Panc1 (cell line): ENCODE data around the gene SRGAP3. TPM values are rescaled to one million over a fixed set of nuclear protein-coding genes. Genes with fewer than 3 reads are reported as not detected.

ENCODE experiments used
- ATAC-seq: fragments of 200-7000 bp; cut with Tn5 transposase; 2 replicates; pipeline ENCODE4 v1.9.1; 2020; ENCODE audit warnings: mild to moderate bottlenecking, moderate library complexity
- BruUV-seq: library from RNA; stranded (reverse); fragments of 400-500 nt; replicated peaks from 2 replicates; lab custom pipeline; 2021; lab: Mats Ljungman, UMichigan
- CTCF ChIA-PET: fragments of 300-600 bp; sonication (Branson Sonifier 250); formaldehyde crosslinking; loops from one replicate; lab custom pipeline; 2022; ENCODE audit warnings: antibody characterized with exemption; lab: Charles Lee
- POLR2A ChIA-PET: fragments of 300-600 bp; sonication (Branson Sonifier 250); formaldehyde crosslinking; loops from one replicate; lab custom pipeline; 2022; ENCODE audit warnings: antibody characterized with exemption; lab: Charles Lee
- DNase-seq: peaks from one replicate; pipeline ENCODE4 v3.0.0-alpha.2; 2010; ENCODE audit warnings: low read depth, low spot score
- H3K27ac ChIP-seq: 2 replicates; pipeline ENCODE4 v1.5.1; 2011; ENCODE audit warnings: mild to moderate bottlenecking, low read length, inconsistent platforms
- H3K27me3 ChIP-seq: fragments of 200-500 bp; sonication (Bioruptor generic); 2 replicates; pipeline ENCODE4 v1.6.0; 2014; ENCODE audit warnings: low read length, inconsistent platforms; ENCODE audit not compliant: control insufficient read depth, insufficient read depth
- H3K36me3 ChIP-seq: fragments of 200-500 bp; sonication (Bioruptor generic); 2 replicates; pipeline ENCODE4 v1.5.1; 2014; ENCODE audit warnings: inconsistent platforms, mild to moderate bottlenecking, low read length, moderate library complexity; ENCODE audit not compliant: control insufficient read depth, insufficient read depth
- H3K4me1 ChIP-seq: 2 replicates; pipeline ENCODE4 v1.5.1; 2011; ENCODE audit warnings: inconsistent platforms, mild to moderate bottlenecking, low read length, moderate library complexity; ENCODE audit not compliant: control insufficient read depth, insufficient read depth
- H3K4me3 ChIP-seq, 2 experiments: 2 replicates each; pipeline ENCODE4 v1.5.1; 2011 to 2012; ENCODE audit warnings: low read depth in 2 of 2, low read length in 2 of 2, mild to moderate bottlenecking in 2 of 2, inconsistent platforms in 1 of 2, moderate library complexity in 1 of 2
- H3K9me3 ChIP-seq: fragments of 200-500 bp; sonication (Bioruptor generic); 2 replicates; pipeline ENCODE4 v1.5.1; 2014; ENCODE audit warnings: low read depth, mild to moderate bottlenecking, inconsistent platforms, low read length, moderate library complexity; ENCODE audit not compliant: control insufficient read depth, insufficient read depth
- CTCF ChIP-seq: fragments of 450-650 bp; IDR thresholded peaks from 2 replicates; pipeline ENCODE4 v1.5.1; 2017; ENCODE audit warnings: mild to moderate bottlenecking
- POLR2AphosphoS5 ChIP-seq: IDR thresholded peaks from 2 replicates; pipeline ENCODE4 v1.6.1; 2012; ENCODE audit warnings: mild to moderate bottlenecking, low read depth, low read length, moderate library complexity
- SIN3A ChIP-seq: IDR thresholded peaks from 2 replicates; pipeline ENCODE4 v1.6.1; 2012; ENCODE audit warnings: low read depth, mild to moderate bottlenecking, low read length, moderate library complexity, borderline replicate concordance; ENCODE audit not compliant: insufficient read depth
- TCF7L2 ChIP-seq: IDR thresholded peaks from 2 replicates; pipeline ENCODE4 v1.6.1; 2011; ENCODE audit warnings: mild to moderate bottlenecking, low read depth, low read length, inconsistent platforms
- in situ Hi-C: cut with HindIII; loops from 2 replicates; pipeline ENCODE4 v1.10.0; 2016; ENCODE audit warnings: low sequenced_read_pairs, low pct_unique_long_range_greater_than_20kb
- intact Hi-C: fragments of 100-400 bp; cut with micrococcal nuclease; formaldehyde crosslinking; loops from one replicate; pipeline ENCODE4 v1.10.0; 2022; ENCODE audit not compliant: unreplicated experiment
- total RNA-seq: library from RNA; stranded (reverse); gene quantifications from one replicate; pipeline ENCODE4 v1.2.1, GENCODE V29; 2021; ENCODE audit not compliant: unreplicated experiment
- TF ChIP-seq, protein P1 (sequence below), 2 experiments: IDR thresholded peaks; 2 replicates each; pipeline ENCODE4 v1.6.1; 2011 to 2012; ENCODE audit warnings: low read depth in 2 of 2, control low read depth in 1 of 2, low read length in 1 of 2, mild to moderate bottlenecking in 1 of 2, moderate library complexity in 1 of 2; ENCODE audit not compliant: insufficient read depth in 1 of 2

Gene SRGAP3
- total RNA-seq, 1 experiment from 2014 or later: 0.82 TPM

- H3K4me3 ChIP-seq: no peak overlapping the region
- intact Hi-C loops: no loop called here
- no peaks in the 10 kb centered on the region for H3K4me1 ChIP-seq
- ATAC-seq (no peak), DNase-seq (no peak)
- H3K27ac ChIP-seq: no peak overlapping the region
- no peak for TF ChIP-seq TCF7L2
- no peak for TF ChIP-seq CTCF
- TF ChIP-seq POLR2AphosphoS5: no peak
- no peaks in the 10 kb centered on the region for H3K36me3 ChIP-seq
- H3K9me3 ChIP-seq: no peaks in the 10 kb centered on the region
- ChIA-PET POLR2A (no interaction called here), CTCF (no interaction called here)
- H3K27me3 ChIP-seq: peaks cover 3% of the 10 kb centered on the region; the same call in 1 of the 2 replicates
- BruUV-seq: no TSS peak
- in situ Hi-C loops: no loop called here
Measured at GRCh38 chr3:9125278-9125951, 124.0 kb downstream of the SRGAP3 start.

- intact Hi-C loops (no loop called here), in situ Hi-C loops (no loop called here)
- no peak for TF ChIP-seq POLR2AphosphoS5
- TF ChIP-seq SIN3A: no peak
- TF ChIP-seq CTCF: no peak
- TF ChIP-seq TCF7L2: no peak
- TF ChIP-seq, protein P1, sequence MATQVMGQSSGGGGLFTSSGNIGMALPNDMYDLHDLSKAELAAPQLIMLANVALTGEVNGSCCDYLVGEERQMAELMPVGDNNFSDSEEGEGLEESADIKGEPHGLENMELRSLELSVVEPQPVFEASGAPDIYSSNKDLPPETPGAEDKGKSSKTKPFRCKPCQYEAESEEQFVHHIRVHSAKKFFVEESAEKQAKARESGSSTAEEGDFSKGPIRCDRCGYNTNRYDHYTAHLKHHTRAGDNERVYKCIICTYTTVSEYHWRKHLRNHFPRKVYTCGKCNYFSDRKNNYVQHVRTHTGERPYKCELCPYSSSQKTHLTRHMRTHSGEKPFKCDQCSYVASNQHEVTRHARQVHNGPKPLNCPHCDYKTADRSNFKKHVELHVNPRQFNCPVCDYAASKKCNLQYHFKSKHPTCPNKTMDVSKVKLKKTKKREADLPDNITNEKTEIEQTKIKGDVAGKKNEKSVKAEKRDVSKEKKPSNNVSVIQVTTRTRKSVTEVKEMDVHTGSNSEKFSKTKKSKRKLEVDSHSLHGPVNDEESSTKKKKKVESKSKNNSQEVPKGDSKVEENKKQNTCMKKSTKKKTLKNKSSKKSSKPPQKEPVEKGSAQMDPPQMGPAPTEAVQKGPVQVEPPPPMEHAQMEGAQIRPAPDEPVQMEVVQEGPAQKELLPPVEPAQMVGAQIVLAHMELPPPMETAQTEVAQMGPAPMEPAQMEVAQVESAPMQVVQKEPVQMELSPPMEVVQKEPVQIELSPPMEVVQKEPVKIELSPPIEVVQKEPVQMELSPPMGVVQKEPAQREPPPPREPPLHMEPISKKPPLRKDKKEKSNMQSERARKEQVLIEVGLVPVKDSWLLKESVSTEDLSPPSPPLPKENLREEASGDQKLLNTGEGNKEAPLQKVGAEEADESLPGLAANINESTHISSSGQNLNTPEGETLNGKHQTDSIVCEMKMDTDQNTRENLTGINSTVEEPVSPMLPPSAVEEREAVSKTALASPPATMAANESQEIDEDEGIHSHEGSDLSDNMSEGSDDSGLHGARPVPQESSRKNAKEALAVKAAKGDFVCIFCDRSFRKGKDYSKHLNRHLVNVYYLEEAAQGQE (IDR thresholded peaks at IDR 0.05; ENCODE audit: insufficient read depth in 1 of 2, low read depth in 2 of 2, low read length in 1 of 2): no peak
- H3K9me3 ChIP-seq: no peaks in the 10 kb centered on the region
- no peak overlapping the region for H3K4me3 ChIP-seq
- ATAC-seq (no peak), DNase-seq (no peak)
- BruUV-seq: no TSS peak
- CTCF ChIA-PET: no interaction called here
- H3K36me3 ChIP-seq: no peaks in the 10 kb centered on the region
- H3K27me3 ChIP-seq: peaks cover 3% of the 10 kb centered on the region; the same call in 1 of the 2 replicates
- no peak overlapping the region for H3K27ac ChIP-seq
- H3K4me1 ChIP-seq: no peaks in the 10 kb centered on the region
- POLR2A ChIA-PET: no interaction called here
Measured at GRCh38 chr3:9124730-9125129, 124.7 kb downstream of the SRGAP3 start.
